GM12892 (cell line): ENCODE measurements around the gene TCF12.

ENCODE experiments used
- POLR2A ChIP-seq: IDR thresholded peaks from 2 replicates; pipeline ENCODE4 v1.6.1; 2011; ENCODE audit warnings: low read depth, low read length, control low read depth
- TAF1 ChIP-seq: IDR thresholded peaks from 2 replicates; pipeline ENCODE4 v1.6.1; 2011; ENCODE audit warnings: low read depth, mild to moderate bottlenecking, control low read depth, low read length, borderline replicate concordance

DNA sequence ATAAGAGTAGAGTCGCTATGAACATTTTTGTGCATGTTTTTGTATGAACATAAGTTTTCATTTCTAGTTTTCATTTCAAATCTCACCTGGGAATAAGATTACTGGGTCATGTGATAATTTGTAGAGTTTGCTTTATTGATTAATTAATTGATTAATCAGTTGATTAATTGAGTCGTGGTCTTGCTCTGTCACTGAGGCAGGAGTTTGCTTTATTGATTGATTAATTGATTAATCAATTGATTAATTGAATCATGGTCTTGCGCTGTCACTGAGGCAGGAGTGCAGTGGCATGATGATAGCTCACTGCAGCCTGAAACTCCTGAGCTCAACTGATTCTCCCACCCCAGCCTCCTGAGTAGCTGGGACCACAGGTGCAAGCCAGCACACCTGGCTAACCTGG lies 111.6 kb downstream of the TCF12 start:
- TF ChIP-seq TAF1 (no peak), POLR2A (no peak)
